K562 (cell line): ENCODE data around the gene HSPA1B. TPM values are rescaled to one million over a fixed set of nuclear protein-coding genes. Genes with fewer than 3 reads are reported as not detected.

Experiments
- ADNP ChIP-seq: fragments of 200-800 bp; sonication (Bioruptor generic); IDR thresholded peaks from 2 replicates; pipeline ENCODE4 v1.6.1; 2016; ENCODE audit warnings: missing genetic modification characterization, missing compliant biosample characterization
- ATF2 ChIP-seq: sonication (generic); formaldehyde crosslinking; IDR thresholded peaks from 2 replicates; pipeline ENCODE4 v1.8.1; 2022; ENCODE audit warnings: missing genetic modification reagents
- CC2D1A ChIP-seq: fragments of 450-650 bp; IDR thresholded peaks from 2 replicates; pipeline ENCODE4 v1.6.1; 2017; ENCODE audit warnings: mild to moderate bottlenecking
- CHAMP1 ChIP-seq: fragments of 450-650 bp; IDR thresholded peaks from 2 replicates; pipeline ENCODE4 v1.6.1; 2016; ENCODE audit warnings: mild to moderate bottlenecking
- CHD1 ChIP-seq: fragments of 200-600 bp; sonication (generic); IDR thresholded peaks from one replicate; pipeline ENCODE4 v1.6.1; 2012; ENCODE audit warnings: mild to moderate bottlenecking, moderate library complexity, low read length, inconsistent platforms
- ELF4 ChIP-seq: fragments of 450-650 bp; formaldehyde crosslinking; IDR thresholded peaks from 2 replicates; pipeline ENCODE4 v1.4.0; 2022; ENCODE audit warnings: missing genetic modification characterization
- FOXO4 ChIP-seq: fragments of 450-650 bp; formaldehyde crosslinking; IDR thresholded peaks from 2 replicates; pipeline ENCODE4 v1.4.0; 2020; ENCODE audit warnings: mild to moderate bottlenecking, moderate library complexity
- FOXP4 ChIP-seq: sonication (generic); formaldehyde crosslinking; IDR thresholded peaks from 2 replicates; pipeline ENCODE4 v1.8.0; 2022; ENCODE audit warnings: mild to moderate bottlenecking, missing genetic modification reagents, borderline replicate concordance
- HOMEZ ChIP-seq: fragments of 250-450 bp; sonication (Bioruptor Pico); IDR thresholded peaks from 2 replicates; pipeline ENCODE4 v1.4.0; 2020; ENCODE audit warnings: mild to moderate bottlenecking, moderate library complexity
- LCOR ChIP-seq: sonication (generic); formaldehyde crosslinking; IDR thresholded peaks from 2 replicates; pipeline ENCODE4 v1.8.0; 2022; ENCODE audit warnings: mild to moderate bottlenecking, missing genetic modification reagents
- MCM7 ChIP-seq, 2 experiments: fragments of 450-650 bp; IDR thresholded peaks; 2 replicates each; pipeline ENCODE4 v1.6.1; 2016 to 2018
- NFYB ChIP-seq: IDR thresholded peaks from 2 replicates; pipeline ENCODE4 v1.6.1; 2011; ENCODE audit warnings: mild to moderate bottlenecking, moderate library complexity; ENCODE audit not compliant: insufficient read length; ENCODE audit errors: extremely low read depth
- PRMT5 ChIP-seq: sonication (generic); formaldehyde crosslinking; IDR thresholded peaks from 2 replicates; pipeline ENCODE4 v1.5.0; 2020; ENCODE audit warnings: missing genetic modification reagents
- PTRF ChIP-seq: fragments of 450-650 bp; IDR thresholded peaks from 2 replicates; pipeline ENCODE4 v1.6.1; 2016; ENCODE audit warnings: mild to moderate bottlenecking, missing genetic modification characterization, missing compliant biosample characterization
- RBM17 ChIP-seq: fragments of 200-400 bp; formaldehyde crosslinking; IDR thresholded peaks from 2 replicates; pipeline ENCODE4 v1.6.1; 2017; ENCODE audit warnings: low read depth, mild to moderate bottlenecking, low read length, borderline replicate concordance
- RFX1 ChIP-seq: fragments of 450-650 bp; IDR thresholded peaks from 2 replicates; pipeline ENCODE4 v1.6.1; 2016; ENCODE audit warnings: mild to moderate bottlenecking, moderate library complexity
- SAFB2 ChIP-seq: fragments of 200-400 bp; formaldehyde crosslinking; IDR thresholded peaks from 2 replicates; pipeline ENCODE4 v1.6.1; 2018; ENCODE audit warnings: borderline replicate concordance, low read length, low read depth, moderate library complexity; ENCODE audit not compliant: severe bottlenecking
- ZFPM2 ChIP-seq: fragments of 250-450 bp; sonication (Bioruptor Pico); IDR thresholded peaks from 2 replicates; pipeline ENCODE4 v1.5.1; 2022; ENCODE audit warnings: mild to moderate bottlenecking
- polyA plus RNA-seq, 8 experiments: library from polyadenylated mRNA; depleted of rRNA in 4 of 8; stranded (reverse) in 5 of 8; unstranded in 3 of 8; fragments of >200 nt; fragmentation: Nextera tagmentation in 2 of 8; fragmentation: Illumina TruSeq in 1 of 8; extraction: Ambion mirVana in 2 of 8; extraction: Trizol in 1 of 8; gene quantifications; 2 replicates each; pipeline versions ENCODE4 v1.2.1 to v1.2.3, GENCODE V29; 2011 to 2014; ENCODE audit warnings: inconsistent platforms in 1 of 8, missing spikeins in 1 of 8
- total RNA-seq, 7 experiments: library from RNA; depleted of rRNA in 6 of 7; stranded (reverse); fragments of >200 nt in 6 of 7; fragmentation: Illumina TruSeq in 2 of 7; extraction: Trizol in 2 of 7; gene quantifications; 2 replicates each; pipeline versions ENCODE4 v1.2.1 to v1.2.3, GENCODE V29; 2011 to 2021; ENCODE audit warnings: low replicate concordance in 1 of 7

Gene HSPA1B
- total and polyA plus RNA-seq, 9 of the 15 experiments (the other 6 are each of a cell fraction or from before 2014, with no cell fraction given) = 0.27 to 227 (median 51.2) TPM

GRCh38 chr6:31794866-31795615, 32.5 kb upstream of the HSPA1B start (continued):
- TF ChIP-seq HOMEZ (CRISPR knock-in tag) = no peak; the same call in 1 of the 2 replicates
- TF ChIP-seq PRMT5 (CRISPR knock-in tag) = no peak
- no peak for TF ChIP-seq ELF4 (CRISPR knock-in tag)
- TF ChIP-seq ADNP (tag) = no peak
- TF ChIP-seq FOXP4 (CRISPR knock-in tag) = peak; percentile 94
- TF ChIP-seq MCM7 (IDR thresholded peaks at IDR 0.05) = no peak
- no peak for TF ChIP-seq CHD1
- peak; percentile 17; the same call in 1 of the 2 replicates for TF ChIP-seq CC2D1A
- TF ChIP-seq FOXO4 (CRISPR knock-in tag) = no peak; the same call in 1 of the 2 replicates
- no peak for TF ChIP-seq RFX1
- no peak for TF ChIP-seq LCOR (CRISPR knock-in tag)
- peak; percentile 14 for TF ChIP-seq NFYB
- no peak for TF ChIP-seq RBM17
- TF ChIP-seq CHAMP1 = no peak
- no peak for TF ChIP-seq PTRF (tag)
- TF ChIP-seq ZFPM2 (CRISPR knock-in tag) = no peak
- 0 out of 2 replicates have a peak, but pooled peaks have one; percentile 14 for TF ChIP-seq ATF2 (CRISPR knock-in tag)
- no peak for TF ChIP-seq SAFB2
